ENCODE results near the gene ICE1.
"Not testable (repeated sequence)": the region's sequence is repeated elsewhere in the genome, so short reads cannot be mapped to it uniquely, and the experiment has no call there.

The ICE1 gene

GRCh38 chr5:5492087-5492933, 69.8 kb downstream of the ICE1 start:
- DNase-seq, result peak; percentile 76

GRCh38 chr5:5492934-5493271, 70.4 kb downstream of the ICE1 start:
- not testable (repeated sequence) for DNase-seq

DNA sequence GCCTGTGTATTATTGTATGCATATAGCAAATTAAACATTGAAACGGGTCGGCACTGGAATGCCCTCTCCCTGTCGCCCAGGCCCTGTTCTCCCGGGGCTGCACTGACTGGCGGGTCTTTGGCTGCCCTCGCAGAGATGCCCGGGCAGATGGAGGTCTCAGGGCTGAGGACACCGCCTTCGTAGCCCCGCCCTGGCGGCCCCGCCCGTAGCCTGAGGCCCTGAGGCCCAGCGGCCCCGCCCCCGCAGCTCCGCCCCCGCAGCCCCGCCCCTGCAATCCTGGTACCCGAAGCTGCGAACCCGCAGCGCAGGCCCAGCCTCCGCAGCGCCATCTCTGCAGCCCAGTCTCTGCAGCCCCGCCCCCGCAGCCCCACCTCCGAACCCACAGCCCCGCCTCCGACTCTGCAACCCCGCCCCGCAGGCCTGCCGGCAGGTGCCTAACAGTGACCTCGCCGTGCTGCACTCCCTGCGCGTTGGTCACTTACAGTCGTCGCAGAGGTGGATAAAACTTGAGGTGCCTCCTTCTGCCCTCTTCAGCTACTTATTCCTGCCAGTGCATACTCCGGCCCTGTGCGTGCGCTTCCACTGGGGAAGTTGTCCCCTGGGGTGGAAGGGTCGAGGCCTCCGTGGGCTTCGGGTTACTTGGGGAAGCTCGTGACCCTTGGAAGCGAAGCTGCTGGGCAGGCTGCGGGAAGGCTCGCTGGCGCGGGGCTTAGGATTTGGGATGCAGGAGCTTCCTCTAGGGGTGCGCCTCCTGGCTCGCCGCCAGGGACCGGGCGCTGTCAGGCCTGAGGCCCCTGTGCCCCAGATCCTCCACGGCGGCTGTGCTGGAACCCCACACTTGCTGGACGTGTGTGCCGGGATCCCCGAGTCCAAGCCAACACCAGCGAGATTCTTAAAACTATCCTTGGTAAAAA, 72.3 kb downstream of the ICE1 start:
- no peak for DNase-seq

- DNase-seq, result peak; percentile 73
Observed at GRCh38 chr5:5497152-5497788, 74.8 kb downstream of the ICE1 start.

GRCh38 chr5:5499442-5499841, 77.0 kb downstream of the ICE1 start:
- no peak for DNase-seq

GRCh38 chr5:5504325-5504724, 81.8 kb downstream of the ICE1 start:
- no peak for DNase-seq

DNA sequence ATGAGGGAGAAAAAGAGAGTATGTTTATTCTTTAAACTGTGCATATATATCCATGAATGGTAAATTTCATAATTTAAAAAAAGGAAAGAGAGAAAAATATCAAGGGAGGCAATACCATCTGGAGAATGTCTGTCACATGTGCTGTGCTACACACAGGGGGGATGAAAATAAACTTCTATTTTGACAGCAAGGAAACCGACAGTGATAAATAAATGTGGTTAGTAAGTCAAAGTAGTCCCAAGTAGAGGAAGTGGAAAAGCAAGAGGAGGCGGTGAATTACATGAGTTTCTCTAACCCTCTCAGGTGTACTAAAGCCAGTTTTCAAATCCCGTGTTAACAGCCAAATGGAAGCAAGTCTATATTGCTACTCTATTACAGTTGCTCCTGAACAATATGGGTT, 83.3 kb downstream of the ICE1 start:
- DNase-seq, result no peak

- DNase-seq, result no peak
Observed at GRCh38 chr5:5508391-5508790, 85.9 kb downstream of the ICE1 start.

DNA sequence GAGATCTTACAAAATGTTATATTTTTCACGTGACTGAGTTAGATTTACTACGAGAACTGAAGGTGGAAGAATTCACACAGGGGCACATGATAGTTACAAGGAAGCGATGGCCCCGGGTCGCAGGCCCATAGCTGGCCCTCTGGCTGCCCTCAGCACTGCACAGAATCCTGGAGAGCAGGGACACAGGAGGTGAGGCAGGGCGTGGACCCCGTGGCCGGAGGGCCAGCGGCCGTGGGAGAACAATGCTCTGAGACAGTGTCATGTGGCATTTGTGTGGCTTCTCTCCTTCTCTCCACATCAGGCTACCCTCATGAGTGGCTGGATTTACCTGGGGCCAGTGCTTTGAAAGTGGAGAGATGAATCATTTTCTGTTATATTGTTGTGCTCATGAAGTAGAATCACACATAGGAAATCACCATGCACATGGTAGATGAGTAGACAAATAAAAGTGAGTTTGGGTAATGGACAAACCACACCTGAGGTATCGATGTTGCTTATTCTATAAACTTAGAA, 89.5 kb downstream of the ICE1 start:
- no peak for DNase-seq

- DNase-seq, result no peak
Observed at GRCh38 chr5:5512543-5512942, 90.1 kb downstream of the ICE1 start.

GRCh38 chr5:5520622-5521021, 98.1 kb downstream of the ICE1 start:
- DNase-seq, result not testable (repeated sequence)

DNA sequence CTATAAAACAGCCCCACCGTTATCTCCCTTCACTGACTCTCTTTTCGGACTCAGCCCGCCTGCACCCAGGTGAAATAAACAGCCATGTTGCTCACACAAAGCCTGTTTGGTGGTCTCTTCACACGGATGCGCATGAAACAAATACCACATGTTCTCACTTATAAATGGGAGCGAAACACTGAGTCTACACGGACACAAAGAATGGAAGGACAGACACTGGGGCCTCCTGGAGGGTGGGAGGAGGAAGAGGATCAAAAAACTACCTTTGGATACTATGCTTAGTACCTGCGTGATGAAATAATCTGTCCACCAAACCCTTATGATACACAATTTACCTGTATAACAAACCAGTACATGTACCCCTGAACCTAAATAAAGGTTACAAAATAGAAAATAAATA, 98.6 kb downstream of the ICE1 start:
- no peak for DNase-seq

DNA sequence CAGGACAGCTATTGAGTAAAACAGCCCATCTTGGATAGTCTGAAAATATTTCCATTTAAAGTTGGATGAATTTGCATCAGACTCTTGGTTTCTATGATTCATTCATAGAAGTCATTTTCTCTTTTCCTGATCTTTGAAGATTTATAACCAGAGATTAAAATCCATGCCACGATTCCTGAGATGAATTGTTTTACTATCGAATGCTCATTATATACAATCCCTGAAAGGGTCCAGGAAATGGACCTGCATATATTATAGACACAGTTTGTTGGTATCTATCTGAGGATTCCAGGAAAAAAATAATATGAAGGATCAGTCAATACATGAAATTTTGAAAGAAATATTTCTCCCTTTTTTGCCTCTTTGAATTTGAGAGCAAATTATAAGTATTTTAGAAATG, 99.0 kb downstream of the ICE1 start:
- DNase-seq, result no peak

DNA sequence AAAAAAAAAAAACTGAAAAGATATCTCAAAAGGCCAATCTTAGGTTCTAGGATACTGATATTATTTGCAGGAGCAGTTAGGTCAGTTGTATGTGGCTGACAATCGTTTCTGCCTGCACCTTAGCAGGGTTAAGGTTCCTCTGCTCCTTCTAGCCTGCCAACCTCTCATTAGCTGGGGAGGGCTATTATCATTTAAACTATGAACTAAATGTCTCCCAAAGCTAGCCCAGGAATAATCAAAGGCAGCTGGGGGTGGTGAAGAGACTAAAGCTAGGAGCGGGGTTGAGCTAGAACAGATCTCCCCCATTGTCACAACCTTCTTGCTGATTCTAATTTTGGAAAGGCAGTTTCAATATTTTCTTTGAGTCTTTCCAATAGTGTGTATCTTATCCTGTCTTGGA, 99.9 kb downstream of the ICE1 start:
- DNase-seq, result no peak

DNA sequence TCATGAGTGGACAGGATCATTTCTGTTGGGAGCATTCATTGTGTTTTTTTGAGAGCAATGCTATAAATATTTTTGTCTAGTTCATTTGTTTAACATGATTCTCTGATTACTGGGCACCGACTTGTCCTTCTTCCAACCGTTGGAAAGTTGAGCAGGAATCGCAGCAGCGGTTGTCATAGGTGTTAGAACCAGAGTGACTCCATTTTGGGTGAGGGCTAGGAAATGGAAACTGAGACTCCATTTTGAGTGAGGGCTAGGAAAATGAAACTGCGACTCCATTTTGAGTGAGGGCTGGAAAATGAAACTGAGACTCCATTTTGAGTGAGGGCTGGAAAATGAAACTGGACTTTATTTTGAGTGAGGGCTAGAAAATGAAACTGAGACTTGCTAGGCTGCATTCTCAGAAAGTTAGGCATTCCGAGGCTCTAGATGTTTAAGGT, 100.6 kb downstream of the ICE1 start:
- DNase-seq, result no peak

DNA sequence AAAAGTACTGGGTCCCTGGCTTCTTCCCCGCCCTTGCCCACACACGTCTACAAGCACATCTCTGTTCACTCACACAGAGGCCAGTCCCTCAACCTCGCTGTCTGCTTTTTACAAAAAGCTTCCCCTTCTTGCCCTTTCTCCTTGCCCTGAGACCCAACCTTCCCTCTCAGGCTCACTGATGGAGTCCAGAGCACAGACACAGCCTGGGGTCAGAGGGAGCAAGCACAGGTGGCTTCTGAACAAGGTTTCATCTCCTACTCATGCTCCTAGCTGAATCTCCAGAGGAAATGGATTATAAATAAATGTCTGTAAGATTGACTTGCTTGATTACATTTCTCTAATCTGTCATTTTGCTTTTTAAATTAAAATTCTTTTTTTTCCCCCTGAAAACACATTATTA, 101.8 kb downstream of the ICE1 start:
- DNase-seq, result no peak

DNA sequence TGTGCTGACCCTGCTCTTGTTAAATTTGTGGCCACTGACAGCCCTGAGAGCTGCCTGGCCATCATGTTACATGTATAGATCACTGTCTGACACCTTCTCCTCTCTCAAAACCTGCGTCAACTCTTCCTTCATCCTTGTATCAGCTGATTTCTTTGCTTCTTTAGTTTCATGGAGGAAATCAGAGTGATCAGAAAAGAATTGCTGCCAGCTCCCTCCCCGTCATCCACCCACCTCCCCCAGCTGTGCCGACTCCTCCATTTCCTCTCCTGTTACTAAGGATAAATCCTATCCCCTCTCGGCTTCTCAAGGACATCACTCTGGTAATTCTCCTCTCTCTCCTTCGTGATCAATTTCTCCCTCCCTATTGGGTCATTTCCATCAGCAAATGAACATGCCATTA, 108.9 kb downstream of the ICE1 start:
- DNase-seq, result no peak

DNA sequence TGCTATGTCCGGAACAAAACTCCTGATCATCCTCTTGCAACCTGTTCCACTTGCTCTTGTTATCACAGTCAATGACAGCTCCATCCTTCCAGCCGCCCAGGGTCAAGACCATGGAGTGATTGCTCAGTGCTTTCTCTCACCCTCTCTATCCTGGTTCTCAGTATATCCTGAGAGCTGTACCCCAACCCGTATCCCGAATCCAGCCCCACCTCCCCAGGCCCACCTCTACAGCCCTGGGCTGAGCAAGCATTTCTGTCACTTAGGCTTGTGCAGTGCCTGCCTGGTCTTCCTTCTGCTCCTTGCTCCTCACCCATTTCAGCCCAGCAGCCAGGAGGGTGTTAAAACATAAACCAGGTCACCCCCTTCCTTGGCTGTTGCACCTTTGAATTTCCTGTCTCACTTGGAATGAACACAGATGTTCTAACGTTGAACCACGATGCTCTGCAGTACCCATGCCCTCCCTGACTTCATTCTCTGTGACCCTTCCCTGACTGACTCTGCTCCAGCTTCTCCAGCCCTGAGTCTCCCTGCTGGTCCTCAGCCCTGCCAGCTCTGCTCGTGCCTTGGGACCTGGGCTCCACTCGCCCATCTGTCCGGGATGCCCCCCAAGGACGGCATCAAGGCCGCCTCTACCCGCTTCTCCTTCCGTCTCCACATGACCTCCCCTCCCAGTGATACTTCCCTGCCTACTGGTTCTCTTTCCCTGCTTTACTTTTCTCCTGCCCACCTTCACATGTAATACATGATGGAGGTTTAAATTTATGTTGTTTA, 110.0 kb downstream of the ICE1 start:
- DNase-seq, result no peak

DNA sequence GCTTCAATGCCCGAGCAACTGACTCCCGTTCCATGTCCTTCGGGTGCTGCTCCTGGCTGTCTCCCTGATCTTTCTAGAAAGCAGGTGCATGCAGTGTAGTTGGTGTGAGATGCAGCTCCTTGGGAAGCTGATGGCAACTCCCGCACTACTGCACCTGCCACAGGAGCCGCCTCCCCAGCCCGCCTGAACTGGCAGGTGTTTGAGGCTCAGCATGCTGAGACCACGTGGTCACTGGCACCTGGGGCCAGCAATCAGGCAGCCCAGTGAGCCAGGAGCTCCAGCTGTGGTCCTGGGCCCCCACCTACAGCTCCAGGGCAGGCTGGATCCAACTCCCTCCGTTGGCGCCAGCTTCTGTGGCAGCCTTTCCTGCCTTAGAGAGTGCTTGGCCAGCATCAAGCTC, 111.5 kb downstream of the ICE1 start:
- no peak for DNase-seq

DNA sequence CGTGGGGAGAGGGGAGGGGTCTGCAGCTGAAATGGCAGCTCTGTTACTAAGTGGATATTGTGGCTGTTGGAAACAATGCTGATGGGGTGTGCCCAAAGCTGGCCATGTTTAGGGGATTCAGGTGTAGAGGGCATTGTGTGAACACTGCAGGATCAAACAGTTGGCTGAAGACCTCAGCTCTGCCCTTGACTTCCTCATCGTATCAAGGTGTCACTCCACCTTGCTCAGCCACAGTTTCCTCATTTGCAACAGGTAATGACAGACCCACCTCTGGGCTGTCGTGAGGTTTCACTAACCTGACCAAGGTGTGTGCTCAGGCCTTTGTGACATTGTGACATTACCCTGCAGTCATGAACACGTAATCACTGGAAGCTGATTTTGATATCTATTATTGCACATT, 111.9 kb downstream of the ICE1 start:
- DNase-seq, result no peak

DNA sequence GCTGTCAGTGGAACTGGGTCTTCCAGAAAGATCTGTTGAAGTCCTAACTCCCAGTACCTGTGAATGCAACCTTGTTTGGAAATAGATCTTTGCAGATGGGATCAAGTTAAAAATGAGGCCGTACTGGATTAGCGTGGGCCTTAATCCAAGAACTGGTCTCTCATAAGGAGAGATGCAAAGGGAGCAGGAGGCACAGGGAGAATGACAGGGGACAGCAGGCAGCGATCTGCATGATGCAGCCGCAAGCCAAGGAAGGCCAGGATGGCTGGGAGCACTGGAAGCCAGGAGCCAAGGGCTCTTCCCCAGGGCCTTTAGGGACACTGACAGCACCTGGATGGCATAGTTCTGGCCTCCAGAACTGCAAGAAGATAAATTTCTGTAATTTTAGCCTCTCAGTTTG, 114.4 kb downstream of the ICE1 start:
- DNase-seq, result peak; percentile 16

GRCh38 chr5:5537426-5537825, 114.9 kb downstream of the ICE1 start:
- DNase-seq, result no peak

GRCh38 chr5:5539590-5539989, 117.1 kb downstream of the ICE1 start:
- no peak for DNase-seq

All from NCI-H82 (cell line).